ENCODE data around the gene RRAS2. TPM values are rescaled to one million over a fixed set of nuclear protein-coding genes. Genes with fewer than 3 reads are reported as not detected.

RRAS2 gene
- total RNA-seq, 4 donors from 2014 or later, result 26.4 to 36.7 (median 31.8) TPM

DNA sequence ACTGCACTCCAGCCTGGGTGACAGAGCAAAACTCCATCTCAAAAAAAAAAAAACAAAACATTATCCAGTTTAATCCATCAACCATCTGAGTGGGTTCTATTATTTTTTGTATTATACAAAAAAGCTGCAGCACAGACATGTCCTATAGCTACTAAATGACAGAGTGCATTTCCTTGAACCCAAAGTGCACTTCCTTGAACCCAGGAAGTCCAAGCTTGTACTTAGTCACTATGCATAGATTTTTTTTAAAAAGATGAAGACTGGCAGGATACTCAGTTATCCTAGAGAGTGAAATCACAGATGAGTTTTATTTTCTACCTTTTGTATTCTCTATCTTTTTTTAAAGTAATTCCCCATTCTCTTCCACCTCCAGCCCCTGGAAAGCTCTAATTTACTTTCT lies 8.0 kb upstream of the RRAS2 start:
- H3K4me3 ChIP-seq (ENCODE audit: low read depth, poor library complexity, severe bottlenecking), result no peak overlapping the region
- intact Hi-C loops (cut with DNase I; ENCODE audit: low total_unique reads), result no loop called here
- no peak for TF ChIP-seq POLR2A (IDR thresholded peaks at IDR 0.05)
- TF ChIP-seq, protein P1, sequence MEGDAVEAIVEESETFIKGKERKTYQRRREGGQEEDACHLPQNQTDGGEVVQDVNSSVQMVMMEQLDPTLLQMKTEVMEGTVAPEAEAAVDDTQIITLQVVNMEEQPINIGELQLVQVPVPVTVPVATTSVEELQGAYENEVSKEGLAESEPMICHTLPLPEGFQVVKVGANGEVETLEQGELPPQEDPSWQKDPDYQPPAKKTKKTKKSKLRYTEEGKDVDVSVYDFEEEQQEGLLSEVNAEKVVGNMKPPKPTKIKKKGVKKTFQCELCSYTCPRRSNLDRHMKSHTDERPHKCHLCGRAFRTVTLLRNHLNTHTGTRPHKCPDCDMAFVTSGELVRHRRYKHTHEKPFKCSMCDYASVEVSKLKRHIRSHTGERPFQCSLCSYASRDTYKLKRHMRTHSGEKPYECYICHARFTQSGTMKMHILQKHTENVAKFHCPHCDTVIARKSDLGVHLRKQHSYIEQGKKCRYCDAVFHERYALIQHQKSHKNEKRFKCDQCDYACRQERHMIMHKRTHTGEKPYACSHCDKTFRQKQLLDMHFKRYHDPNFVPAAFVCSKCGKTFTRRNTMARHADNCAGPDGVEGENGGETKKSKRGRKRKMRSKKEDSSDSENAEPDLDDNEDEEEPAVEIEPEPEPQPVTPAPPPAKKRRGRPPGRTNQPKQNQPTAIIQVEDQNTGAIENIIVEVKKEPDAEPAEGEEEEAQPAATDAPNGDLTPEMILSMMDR (IDR thresholded peaks at IDR 0.05), result no peak
- DNase-seq (ENCODE audit: low spot score in 2 of 2), result no peak

DNA sequence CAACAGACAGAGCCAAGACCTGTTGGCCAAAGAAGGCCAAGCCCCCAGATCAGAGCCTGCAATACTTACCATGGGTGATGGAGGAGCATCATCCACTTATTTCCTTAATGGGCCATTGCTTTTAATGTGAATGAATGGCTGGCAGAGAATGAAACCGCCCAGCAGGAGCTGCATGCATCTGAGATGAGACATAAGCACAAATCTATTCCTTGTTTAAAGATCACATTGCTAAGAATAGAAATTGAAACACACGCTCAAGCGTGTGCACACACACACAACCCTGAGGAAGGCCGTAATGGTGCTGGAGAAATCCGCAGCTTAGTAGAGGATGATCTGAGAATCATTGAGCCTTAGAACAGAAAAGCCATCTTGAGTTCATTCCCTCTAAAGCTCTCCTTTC lies 5.3 kb upstream of the RRAS2 start:
- whole genome bisulfite sequencing, 2 donors, result 94% methylated on average over 5 of the region's 5 CpGs

DNA sequence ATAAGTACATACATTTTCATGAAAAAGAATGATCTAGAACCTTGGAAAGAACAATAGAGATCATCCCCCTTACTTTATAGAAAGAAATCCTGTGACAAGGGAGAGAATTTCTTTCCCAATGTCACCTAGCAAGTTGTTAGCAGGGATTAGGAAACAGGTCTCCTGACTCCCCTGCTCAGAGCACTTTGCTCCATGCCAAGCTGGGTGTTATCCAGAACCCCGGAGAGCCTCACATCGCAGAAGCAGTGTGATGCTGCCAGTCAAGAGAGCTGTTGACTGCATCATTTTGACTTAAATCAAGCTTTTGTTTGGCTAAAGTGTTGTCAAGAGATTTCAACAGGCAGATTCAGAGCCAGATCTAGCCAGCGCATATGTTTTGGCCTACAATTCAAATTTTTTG lies 3.6 kb upstream of the RRAS2 start:
- DNase-seq (ENCODE audit: low spot score in 2 of 2), result no peak
- no peak overlapping the region for H3K4me3 ChIP-seq (ENCODE audit: low read depth, poor library complexity, severe bottlenecking)
- TF ChIP-seq, protein P1 (IDR thresholded peaks at IDR 0.05), result no peak
- TF ChIP-seq POLR2A (IDR thresholded peaks at IDR 0.05), result no peak
- WGBS, 2 donors, result 45 to 56% methylated on average over 3 of the region's 3 CpGs
- intact Hi-C loops (cut with DNase I; ENCODE audit: low total_unique reads), result no loop called here

More for the DNA sequence above, 5.3 kb upstream of the RRAS2 start:
- no peak overlapping the region for H3K4me3 ChIP-seq (ENCODE audit: low read depth, poor library complexity, severe bottlenecking)
- intact Hi-C loops (cut with DNase I; ENCODE audit: low total_unique reads), result no loop called here
- TF ChIP-seq, protein P1 (IDR thresholded peaks at IDR 0.05), result no peak
- TF ChIP-seq POLR2A (IDR thresholded peaks at IDR 0.05), result no peak
- DNase-seq (ENCODE audit: low spot score in 2 of 2), result no peak

DNA sequence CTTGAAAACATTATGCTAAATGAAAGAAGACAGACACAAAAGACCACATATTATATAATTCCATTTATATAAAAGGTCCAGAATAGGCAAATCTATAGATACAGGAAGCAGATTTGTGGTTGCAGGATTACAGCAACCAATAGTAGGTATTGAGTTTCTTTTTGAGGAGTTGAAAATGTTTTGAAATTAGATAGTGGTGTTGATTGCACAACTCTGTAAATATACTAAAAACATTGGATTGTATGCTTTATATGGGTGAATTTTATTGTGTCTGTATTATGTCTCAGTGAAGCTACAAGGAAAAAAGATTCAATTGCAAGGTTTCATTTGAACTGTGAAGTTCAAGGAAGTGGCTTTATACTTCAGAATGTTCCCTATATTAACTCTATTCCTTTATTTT lies 3.0 kb upstream of the RRAS2 start:
- no peak for TF ChIP-seq POLR2A (IDR thresholded peaks at IDR 0.05)
- TF ChIP-seq, protein P1 (IDR thresholded peaks at IDR 0.05), result no peak
- H3K4me3 ChIP-seq (ENCODE audit: low read depth, poor library complexity, severe bottlenecking), result no peak overlapping the region
- intact Hi-C loops (cut with DNase I; ENCODE audit: low total_unique reads), result no loop called here
- no peak for DNase-seq (ENCODE audit: low spot score in 2 of 2)

DNA sequence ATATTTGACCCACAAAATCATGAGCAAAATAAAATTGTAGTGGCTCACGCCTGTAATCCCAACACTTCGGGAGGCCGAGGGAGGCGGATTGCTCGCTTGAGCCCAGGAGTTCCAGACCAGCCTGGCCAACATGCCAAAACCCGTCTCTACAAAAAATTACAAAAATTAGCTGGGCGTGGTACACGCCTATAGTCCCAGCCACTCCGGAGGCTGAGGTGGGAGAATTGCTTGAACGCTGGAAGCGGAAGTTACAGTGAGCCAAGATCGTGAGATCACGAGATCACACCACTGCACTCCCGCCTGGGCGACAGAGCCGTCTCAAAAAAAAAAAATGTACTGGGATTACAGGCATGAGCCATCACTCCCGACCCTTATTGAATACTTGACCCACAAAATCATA lies 2.0 kb upstream of the RRAS2 start:
- TF ChIP-seq, protein P1 (IDR thresholded peaks at IDR 0.05), result no peak
- DNase-seq (ENCODE audit: low spot score in 2 of 2), result no peak
- intact Hi-C loops (cut with DNase I; ENCODE audit: low total_unique reads), result no loop called here
- WGBS, 2 donors, result 80 to 84% methylated on average over 17 of the region's 17 CpGs
- no peak overlapping the region for H3K4me3 ChIP-seq (ENCODE audit: low read depth, poor library complexity, severe bottlenecking)

DNA sequence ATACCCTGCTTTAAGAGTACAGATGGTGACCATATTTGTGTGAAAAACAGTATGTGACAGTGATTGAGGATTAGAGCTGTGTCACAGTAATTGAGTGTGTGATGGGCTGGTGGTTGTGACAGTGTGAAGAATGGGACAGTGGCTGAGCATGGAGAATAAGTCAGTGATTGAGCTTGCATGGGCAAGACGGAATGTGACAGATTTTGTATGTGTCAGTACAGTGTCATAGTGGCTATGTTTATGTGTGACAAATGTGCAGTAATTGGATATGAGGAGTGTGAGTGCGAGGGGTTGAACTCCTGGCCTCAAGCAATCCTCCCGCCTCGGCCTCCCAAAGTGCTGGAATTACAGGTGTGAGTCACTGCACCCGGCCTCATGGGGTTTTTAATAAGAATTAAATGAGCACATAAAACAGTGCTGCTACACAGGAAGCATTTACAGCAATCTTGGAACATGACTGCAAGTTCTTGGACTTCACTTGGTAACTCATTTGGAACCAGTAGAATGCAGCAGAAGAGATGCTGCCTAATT lies 583 bp upstream of the RRAS2 start:
- no peak for DNase-seq (ENCODE audit: low spot score in 2 of 2)
- no peak for TF ChIP-seq POLR2A (IDR thresholded peaks at IDR 0.05)
- TF ChIP-seq, protein P1 (IDR thresholded peaks at IDR 0.05), result no peak
- intact Hi-C loops (cut with DNase I; ENCODE audit: low total_unique reads), result no loop called here
- H3K4me3 ChIP-seq (ENCODE audit: low read depth, poor library complexity, severe bottlenecking), result no peak overlapping the region
- 61 to 70% methylated on average over 5 of the region's 5 CpGs for WGBS, 2 donors
